Dedifferentiated amniotic fluid mesenchymal stem cell (primary cell): ENCODE results near the gene TXNDC11.
"Not testable (repeated sequence)": the region's sequence is repeated elsewhere in the genome, so short reads cannot be mapped to it uniquely, and the experiment has no call there.

ENCODE experiments used
- DNase-seq: peaks from one replicate; pipeline ENCODE4 v3.0.0-alpha.2; 2016; ENCODE audit errors: extremely low spot score

TXNDC11 gene

GRCh38 chr16:11742536-11743307, at the start of gene TXNDC11:
Gene TXNDC11 (minus strand): TSS chr16:11742857. CDS start chr16:11742730, 127 bp downstream.
- peak; percentile 96 for DNase-seq

- DNase-seq, result no peak
Measured at GRCh38 chr16:11791144-11791828, 48.6 kb upstream of the TXNDC11 start.

- DNase-seq, result no peak
Measured at GRCh38 chr16:11788914-11789313, 46.3 kb upstream of the TXNDC11 start.

- DNase-seq, result not testable (repeated sequence)
Measured at GRCh38 chr16:11784980-11785599, 42.4 kb upstream of the TXNDC11 start.

GRCh38 chr16:11784381-11784780, 41.7 kb upstream of the TXNDC11 start:
- not testable (repeated sequence) for DNase-seq

DNA sequence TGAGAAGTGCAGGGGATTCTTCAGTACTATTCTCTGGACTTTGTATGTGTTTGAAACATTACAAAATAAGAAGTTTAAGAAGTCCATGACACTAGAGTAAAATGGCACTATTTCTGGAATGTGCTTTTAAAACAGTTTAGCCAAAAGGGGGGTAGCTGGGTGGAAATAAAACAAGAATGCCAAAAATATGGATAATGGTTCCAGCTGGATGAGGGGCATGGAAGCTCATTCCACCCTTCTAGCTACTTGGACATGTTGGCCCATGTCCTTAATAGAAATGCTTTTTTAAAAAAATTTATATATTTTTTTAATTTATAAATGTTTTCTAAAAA, 41.3 kb upstream of the TXNDC11 start:
- no peak for DNase-seq

- DNase-seq, result peak; percentile 28
Measured at GRCh38 chr16:11783319-11784037, 40.8 kb upstream of the TXNDC11 start.

DNA sequence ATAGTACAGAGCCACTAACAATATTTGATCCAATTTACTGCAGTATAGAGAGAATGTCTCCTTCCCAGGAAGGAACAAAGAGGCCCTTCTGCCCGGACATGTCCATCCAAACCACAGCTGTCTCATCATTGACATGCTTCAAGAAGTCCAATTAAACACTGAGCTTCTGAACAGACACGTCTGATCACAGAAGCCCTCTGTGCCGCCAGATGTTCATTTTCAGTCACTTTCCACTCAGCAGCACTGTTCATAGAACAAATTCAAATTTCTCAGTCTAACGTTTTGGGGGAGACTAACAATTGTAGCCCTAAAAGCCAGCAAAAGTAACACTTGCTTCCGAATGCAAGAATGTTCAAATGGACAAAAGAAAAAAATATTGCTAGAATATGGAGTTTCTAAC, 39.1 kb upstream of the TXNDC11 start:
- DNase-seq, result no peak

DNA sequence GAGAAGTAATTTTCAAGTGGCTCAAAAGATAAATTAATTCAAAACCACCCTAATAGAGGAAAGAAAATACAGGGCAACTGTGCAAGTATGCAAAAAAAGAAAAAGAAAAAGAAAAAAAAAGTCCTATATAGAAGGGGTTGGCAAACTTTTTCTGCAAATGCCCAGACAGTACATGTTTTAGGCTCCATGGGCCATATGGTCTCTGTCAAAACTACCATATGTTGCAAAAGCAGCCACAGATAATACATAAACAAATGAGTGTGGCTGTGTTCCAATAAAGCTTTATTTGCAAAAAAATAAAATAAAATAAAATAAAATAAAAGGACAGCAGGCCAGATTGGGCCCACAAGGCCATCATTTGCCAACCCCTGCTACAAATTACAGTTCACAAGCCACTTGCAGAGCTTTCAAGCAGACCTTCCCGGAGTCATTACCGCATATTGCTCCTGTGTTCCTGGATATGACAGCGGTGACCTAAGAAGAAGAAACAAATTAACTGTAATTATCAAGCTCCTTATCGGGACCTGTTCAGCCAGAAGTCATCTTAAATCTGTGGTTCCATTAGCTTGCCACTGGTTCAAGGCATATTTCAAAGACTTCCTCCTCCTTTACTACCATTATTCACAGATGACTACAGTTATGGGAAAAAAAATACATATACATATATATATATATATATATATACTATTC, 38.5 kb upstream of the TXNDC11 start:
- DNase-seq, result no peak

- no peak for DNase-seq
Measured at GRCh38 chr16:11779074-11779473, 36.4 kb upstream of the TXNDC11 start.

- DNase-seq, result no peak
Measured at GRCh38 chr16:11774065-11774626, 31.5 kb upstream of the TXNDC11 start.

DNA sequence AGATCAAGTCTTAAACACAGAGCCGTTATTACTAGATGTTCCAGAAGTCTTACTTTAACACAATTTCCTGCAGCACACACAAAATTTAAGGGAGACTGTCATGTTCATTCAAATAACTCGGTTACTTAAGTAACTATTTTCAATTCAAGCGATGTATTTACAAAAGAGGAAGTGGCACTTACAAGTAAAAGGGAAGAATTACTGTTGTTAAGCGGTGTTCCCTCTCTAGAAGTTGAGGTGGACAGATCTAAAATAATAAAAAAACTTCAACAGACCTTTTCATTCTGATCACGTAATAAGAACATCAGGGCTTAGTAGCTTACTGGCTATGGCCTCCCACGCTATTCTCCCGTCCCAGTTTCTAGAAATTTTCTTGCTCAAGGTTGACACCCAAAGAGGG, 26.2 kb upstream of the TXNDC11 start:
- DNase-seq, result no peak

- DNase-seq, result no peak
Measured at GRCh38 chr16:11762431-11762830, 19.8 kb upstream of the TXNDC11 start.

GRCh38 chr16:11759997-11760396, 17.3 kb upstream of the TXNDC11 start:
- no peak for DNase-seq

DNA sequence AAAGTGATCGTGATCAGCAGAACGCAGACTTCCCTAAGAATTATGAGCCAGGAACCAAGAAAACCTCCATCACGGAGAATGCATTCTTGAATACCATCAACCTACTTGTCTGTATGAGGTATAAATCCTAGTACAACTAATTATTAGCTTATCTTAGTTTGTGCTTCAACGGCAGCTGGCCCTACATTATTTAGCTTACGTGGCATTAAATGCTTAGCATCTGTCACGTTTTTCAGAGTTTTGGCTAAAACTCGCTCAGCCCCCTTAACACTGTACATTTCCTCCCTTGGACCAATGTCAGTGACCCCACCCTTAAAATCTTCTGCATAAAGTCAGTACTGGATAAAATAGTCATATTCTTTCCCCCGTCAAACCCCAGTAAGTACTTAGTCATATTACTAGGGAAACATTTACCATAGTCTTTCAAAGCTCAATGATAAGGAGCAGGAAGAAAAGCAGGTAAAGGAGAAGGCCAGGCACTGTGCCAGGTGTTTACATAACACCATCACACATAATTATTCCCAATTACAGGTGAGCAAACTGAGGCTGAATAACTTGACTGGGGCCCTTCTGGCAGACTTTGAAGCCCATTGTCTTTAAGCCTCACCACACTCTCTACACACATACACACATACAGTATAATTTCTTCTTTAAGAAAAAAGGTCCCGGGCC, 16.6 kb upstream of the TXNDC11 start:
- no peak for DNase-seq

- peak; percentile 52 for DNase-seq
Measured at GRCh38 chr16:11757671-11758545, 15.3 kb upstream of the TXNDC11 start.

- DNase-seq, result no peak
Measured at GRCh38 chr16:11756248-11756647, 13.6 kb upstream of the TXNDC11 start.

DNA sequence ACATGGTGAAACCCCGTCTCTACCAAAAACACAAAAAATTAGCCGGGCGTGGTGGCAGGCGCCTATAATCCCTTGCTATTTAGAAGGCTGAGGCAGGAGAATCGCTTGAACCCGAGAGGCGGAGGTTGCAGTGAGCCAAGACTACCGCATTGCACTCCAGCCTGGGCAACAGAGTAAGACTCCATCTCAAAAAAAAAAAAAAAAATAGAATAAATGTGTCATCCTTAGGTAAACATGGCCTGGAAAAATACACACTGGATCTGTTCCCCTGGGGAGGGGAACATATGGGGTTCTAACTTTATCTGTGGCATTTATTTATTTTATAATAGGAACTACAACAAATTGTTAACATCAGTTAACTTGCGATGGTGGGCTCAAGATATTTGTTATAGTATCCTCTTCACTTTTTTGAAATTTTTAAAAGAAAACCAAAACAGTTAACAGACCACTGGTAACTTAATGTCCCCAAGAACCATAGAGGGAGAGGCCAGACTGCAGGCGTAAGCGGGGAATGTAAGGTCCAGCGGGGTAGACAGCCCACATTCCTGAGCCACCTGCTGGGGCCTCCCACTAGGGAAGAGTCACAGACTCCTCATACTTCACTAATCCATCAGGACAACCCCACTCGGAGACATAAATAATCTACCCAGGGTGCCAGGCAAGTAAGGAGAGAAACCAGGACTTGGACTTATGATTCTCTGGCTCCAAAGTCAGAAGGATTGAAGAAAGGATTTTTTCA, 12.5 kb upstream of the TXNDC11 start:
- DNase-seq, result no peak

DNA sequence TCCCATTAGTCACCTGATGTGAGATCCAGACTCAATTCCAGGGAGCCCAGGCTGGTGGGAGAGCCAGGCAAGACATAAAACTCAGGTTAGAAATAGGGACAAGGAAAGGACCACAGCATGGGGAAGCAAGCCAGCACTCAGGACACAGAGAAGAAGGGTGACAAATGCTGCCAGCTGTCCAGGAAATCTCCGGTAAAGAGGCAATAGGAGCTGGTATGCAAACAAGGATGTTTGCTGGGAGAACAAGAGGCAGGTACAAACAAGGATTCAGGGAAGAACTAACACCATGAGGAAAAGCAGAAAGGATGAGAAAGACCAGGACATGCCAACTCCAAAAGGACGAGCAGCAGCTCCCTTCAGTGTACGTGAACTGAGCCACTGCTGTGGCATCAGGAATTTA, 10.2 kb upstream of the TXNDC11 start:
- no peak for DNase-seq
